ENCODE measurements around the gene SIRPD.

SIRPD gene

DNA sequence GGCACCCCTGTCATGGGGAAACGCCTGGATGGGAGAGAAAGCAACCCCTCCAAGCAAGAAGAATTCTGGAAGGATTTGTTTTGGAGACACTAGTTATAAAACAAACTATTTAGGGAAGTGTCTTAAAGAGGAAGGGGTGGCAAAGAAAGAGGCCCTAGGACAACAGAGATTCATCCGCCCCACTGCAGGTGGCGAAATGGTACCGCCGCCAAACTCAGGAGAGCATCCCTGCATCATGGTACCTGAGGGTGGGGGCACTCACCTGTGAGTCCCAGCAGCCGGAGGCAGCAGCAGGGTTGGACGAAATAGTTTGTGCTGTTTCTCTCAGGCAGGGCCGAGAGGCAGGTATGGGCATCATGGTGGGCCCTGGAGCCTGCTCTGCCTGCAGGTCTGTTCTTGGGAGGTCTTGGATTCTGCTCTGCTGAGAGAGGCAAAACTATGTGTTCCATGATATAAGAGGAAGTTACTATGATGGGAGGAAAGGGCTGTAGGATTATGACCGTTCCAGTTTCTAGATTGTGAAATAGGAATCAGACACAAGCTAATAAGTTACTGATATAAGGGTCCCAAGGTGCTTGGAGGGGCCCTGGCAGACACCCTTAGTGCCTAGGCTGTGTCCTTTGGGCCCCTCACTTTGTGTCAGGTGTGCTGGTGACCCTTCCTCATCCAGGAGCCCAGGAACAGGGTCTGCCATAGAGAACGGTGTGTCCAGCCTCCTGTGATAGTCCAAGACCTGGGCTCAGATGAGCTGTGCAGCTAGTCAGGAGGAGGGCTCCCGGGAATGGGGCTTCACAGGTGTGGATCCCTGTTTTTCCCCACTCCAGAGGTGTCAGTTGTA lies 20.4 kb downstream of the SIRPD start:
- no peak for DNase-seq (ENCODE audit: extremely low read depth, low read depth)
- TF ChIP-seq, protein P1, sequence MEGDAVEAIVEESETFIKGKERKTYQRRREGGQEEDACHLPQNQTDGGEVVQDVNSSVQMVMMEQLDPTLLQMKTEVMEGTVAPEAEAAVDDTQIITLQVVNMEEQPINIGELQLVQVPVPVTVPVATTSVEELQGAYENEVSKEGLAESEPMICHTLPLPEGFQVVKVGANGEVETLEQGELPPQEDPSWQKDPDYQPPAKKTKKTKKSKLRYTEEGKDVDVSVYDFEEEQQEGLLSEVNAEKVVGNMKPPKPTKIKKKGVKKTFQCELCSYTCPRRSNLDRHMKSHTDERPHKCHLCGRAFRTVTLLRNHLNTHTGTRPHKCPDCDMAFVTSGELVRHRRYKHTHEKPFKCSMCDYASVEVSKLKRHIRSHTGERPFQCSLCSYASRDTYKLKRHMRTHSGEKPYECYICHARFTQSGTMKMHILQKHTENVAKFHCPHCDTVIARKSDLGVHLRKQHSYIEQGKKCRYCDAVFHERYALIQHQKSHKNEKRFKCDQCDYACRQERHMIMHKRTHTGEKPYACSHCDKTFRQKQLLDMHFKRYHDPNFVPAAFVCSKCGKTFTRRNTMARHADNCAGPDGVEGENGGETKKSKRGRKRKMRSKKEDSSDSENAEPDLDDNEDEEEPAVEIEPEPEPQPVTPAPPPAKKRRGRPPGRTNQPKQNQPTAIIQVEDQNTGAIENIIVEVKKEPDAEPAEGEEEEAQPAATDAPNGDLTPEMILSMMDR (IDR thresholded peaks at IDR 0.05; ENCODE audit: low read depth, low read length) = no peak

DNA sequence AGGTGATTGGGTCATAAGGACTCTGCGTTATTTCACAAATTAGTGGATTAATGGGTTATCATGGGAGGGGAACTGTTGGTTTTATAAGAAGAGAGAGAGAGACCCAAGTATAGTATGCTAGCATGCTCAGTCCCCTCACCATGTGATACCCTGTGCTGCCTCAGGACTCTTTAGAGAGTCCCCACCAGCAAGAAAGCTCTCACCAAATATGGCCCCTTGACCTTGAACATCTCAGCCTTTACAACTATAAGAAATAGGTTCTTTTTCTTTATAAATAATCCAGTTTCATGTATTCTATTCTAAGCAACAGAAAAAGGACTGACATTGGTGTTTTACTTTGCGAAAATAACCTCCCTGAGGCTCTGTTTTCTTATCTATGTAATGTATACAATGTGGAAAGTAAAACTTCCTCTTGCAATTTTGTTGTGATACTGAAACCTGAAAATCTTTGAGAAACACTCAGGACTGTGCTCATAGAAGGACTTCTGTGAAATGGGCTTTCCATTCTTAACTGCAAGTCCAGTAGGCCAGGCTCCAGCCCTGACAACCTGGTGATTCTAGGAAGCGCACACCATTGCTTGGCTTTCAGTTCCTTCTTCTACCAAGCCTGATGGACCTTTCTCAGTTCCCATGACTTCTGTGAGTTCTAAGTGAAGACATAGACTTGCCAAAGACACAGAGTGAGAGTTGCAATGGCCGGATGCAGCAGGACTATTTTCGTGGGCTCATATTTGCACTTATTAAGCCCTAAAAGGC lies 21.9 kb downstream of the SIRPD start:
- TF ChIP-seq, protein P1 (IDR thresholded peaks at IDR 0.05; ENCODE audit: low read depth, low read length) = no peak
- DNase-seq (ENCODE audit: extremely low read depth, low read depth) = no peak

DNA sequence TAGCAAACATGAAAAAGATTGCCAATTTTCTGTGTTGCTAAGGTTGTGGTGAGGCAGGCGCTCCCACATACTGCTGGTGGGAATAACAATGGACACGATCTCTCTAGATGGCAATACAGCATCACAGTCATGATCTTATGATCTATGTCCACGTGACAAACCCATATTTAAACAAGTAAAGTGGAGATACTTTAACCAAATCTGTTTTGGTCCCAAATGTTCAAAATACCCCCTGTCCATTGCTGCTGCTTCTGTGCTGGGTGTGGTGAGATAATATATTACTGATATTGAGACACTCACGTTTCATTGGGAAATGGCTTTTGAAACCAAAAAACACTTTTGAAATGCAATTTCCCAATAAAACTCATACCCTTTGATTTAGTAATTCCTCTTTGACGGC lies 23.0 kb downstream of the SIRPD start:
- DNase-seq (ENCODE audit: extremely low read depth, low read depth) = no peak
- TF ChIP-seq, protein P1 (IDR thresholded peaks at IDR 0.05; ENCODE audit: low read depth, low read length) = no peak

DNA sequence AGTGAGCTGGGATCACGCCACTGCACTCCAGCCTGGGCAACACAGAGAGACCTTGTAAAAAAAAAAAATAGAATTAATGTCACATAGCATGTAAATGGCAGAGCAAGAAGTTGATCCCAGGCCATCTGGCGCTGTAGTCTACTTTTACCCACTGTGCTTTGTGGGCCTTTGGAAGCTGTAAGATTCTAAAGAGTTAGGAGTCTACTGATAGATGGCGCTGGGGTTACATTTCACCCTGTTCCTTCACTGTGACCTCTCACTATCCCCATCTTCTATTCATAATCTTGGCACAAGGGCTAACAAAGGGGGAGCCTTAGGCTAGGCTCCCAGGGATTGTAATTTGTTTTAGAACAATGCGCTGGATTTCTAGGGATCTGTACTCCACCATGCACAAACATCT lies 24.4 kb downstream of the SIRPD start:
- DNase-seq (ENCODE audit: extremely low read depth, low read depth) = no peak
- TF ChIP-seq, protein P1 (IDR thresholded peaks at IDR 0.05; ENCODE audit: low read depth, low read length) = no peak

DNA sequence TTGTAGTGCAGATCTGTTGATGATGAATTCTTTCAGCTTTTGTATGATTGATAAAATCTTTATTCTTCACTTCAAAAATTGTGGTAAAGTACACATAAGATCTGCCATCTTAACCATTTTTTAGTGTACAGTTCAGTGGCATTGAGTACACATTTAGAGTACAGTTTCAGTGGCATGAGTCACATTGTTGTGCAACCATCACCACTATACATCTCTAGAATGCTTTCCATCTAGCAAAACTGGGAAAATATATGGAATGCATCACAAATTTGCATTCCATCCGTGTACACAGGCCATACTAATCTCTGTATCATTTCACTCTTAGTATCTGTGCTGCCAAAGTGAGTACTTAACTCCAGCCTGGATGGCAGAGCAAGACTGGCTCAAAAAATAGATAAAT lies 28.7 kb downstream of the SIRPD start:
- DNase-seq (ENCODE audit: extremely low read depth, low read depth) = no peak
- TF ChIP-seq, protein P1 (IDR thresholded peaks at IDR 0.05; ENCODE audit: low read depth, low read length) = no peak

DNA sequence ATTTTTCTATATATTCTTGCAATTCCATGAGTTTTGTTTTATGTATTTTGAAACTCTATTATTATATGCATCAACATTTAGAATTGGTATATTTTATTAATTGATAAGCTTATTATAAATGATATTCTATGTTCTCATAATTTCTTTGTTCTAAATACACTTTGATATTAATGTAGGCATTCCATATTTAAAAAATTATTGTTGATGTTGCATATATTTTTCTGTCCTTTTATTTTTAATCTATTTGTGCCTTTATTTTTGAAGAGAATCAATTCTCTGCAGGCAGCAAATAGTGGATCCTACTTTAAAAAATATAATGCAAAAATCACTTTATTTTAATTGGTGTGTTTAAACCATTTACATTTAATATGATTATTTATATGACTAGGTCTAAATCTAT lies 29.6 kb downstream of the SIRPD start:
- TF ChIP-seq, protein P1 (IDR thresholded peaks at IDR 0.05; ENCODE audit: low read depth, low read length) = no peak

DNA sequence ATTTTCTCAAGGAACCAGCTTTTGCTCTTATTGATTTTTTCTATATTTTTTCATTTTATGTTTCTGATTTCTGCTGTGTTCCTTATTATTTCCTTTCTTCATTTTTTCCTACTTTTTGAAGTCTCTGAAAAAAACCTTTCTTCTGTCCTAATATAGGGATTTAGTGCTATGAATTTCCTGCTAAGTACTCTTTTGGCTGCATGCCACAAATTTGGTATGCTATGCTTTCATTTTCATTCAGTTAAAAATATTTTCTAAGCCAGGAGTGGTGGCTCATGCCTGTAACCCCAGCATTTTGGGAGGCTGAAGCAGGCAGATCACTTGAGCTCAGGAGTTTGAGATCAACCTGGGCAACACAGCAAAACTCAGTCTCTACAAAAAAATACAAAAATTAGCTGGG lies 30.6 kb downstream of the SIRPD start:
- no peak for DNase-seq (ENCODE audit: extremely low read depth, low read depth)

More for the DNA sequence above, 29.6 kb downstream of the SIRPD start:
- DNase-seq (ENCODE audit: extremely low read depth, low read depth) = no peak

More for the DNA sequence above, 30.6 kb downstream of the SIRPD start:
- TF ChIP-seq, protein P1 (IDR thresholded peaks at IDR 0.05; ENCODE audit: low read depth, low read length) = no peak
